ENCODE results near the gene TMEM127.
"Not testable (repeated sequence)": the region's sequence is repeated elsewhere in the genome, so short reads cannot be mapped to it uniquely, and the experiment has no call there.

TMEM127 gene

GRCh38 chr2:96240341-96241038 is 25.3 kb downstream of the TMEM127 start:
- no peak for DNase-seq (ENCODE audit: low read depth)

DNA sequence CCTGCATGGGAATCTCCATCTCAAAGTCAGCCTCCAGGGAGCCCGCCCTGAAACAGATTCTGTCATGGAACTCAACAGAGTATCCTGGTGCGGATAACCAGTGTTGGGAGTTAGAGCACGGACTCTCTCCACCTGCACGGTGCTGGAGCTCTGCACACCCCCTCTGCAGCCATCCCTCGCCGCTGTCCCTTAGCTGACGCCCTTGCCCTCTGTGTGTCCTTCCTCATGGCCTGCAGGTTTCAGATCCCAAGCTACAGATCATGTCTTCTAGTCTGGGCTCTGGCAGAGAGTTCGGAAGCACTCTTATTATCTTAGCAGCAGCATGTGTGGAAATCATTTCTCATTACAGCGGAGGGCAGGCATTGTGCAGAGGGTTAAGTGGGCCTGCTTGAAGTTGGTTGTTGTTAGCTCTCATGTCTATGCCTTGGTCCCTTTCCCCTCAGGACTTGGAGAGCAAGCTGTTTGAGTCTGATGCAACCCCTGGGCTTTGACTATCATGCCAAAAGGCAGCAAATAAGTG is 26.0 kb downstream of the TMEM127 start:
- no peak for DNase-seq (ENCODE audit: low read depth)

DNA sequence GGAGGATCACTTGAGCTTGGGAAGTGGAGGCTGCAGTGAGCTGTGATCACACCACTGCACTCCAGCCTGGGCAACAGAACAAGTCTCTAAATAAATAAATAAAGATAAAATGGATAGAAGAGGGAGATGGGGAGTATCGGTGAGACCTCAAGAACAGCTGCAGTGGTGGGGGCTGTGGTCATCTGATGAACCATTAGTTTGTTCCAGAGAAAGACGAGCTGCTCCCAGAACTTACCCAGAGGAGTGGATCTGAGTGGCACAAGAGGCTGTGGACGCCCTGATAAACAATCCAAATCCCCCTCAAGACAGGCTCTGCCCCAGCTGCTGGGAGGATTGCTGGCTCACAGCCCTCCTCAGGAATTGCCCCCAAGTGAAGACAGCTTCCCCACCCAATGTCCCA is 26.7 kb downstream of the TMEM127 start:
- DNase-seq (ENCODE audit: low read depth) = no peak

- DNase-seq (ENCODE audit: low read depth) = no peak
These were observed 27.5 kb downstream of the TMEM127 start for GRCh38 chr2:96238266-96238665.

DNA sequence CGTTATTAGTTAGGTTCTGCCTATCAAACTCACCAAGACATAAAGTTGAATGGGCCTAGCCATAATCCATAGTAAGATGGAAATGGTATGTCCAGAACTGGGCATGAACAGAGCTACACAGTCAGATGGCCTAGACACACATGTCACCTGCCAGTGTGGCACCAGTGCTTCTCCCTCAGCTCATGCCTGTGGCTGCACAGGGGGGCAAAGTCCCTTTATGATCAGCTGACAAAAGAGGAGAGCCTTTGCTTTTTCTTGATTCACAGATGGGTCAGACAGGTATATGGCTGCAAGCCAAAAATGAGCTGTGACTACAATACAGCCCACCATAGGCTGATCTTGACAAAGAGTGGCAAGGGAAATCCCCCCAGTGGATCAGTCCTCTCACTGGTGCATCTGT is 28.9 kb downstream of the TMEM127 start:
- no peak for DNase-seq (ENCODE audit: low read depth)

DNA sequence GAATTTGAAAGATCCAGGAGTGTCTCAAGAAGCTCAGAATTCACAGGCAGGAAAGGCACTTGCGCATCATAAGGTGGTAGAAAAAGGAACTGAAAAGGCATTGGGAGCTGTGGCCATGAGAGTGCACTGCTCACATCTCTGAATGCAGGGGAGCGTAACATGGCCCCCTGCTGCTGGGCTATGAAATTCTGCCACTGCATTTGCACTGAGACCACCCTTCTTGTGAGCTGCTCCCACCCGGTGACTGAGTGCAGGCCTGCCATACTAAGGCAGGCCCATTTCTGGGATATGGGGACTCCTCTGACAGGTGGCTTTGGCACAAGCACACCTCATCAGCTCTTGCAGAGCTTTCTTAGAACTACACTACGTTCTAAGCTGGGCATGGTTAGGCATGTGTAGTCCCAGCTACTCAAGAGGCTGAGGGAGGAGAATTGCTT is 31.9 kb downstream of the TMEM127 start:
- DNase-seq (ENCODE audit: low read depth) = no peak

DNA sequence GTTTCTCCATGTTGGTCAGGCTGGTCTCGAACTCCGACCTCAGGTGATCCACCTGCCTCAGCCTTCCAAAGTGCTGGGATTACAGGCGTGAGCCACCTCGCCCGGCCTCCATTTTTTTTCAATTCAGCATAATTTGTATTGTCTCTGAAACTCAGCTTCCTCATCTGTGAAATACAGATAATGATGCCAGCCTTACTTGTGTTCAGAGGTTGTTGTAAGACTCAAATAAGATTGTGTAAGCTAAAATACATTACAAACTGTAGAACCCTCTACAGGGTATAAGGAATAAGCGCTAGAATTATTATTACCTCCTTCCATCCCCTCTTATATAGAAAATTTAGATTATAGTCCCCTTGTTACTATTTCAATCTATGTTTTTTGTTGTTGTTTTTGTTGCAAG is 32.4 kb downstream of the TMEM127 start:
- no peak for DNase-seq (ENCODE audit: low read depth)

GRCh38 chr2:96231316-96231715 is 34.5 kb downstream of the TMEM127 start:
- DNase-seq (ENCODE audit: low read depth) = no peak

- DNase-seq (ENCODE audit: low read depth) = no peak
These were observed 40.7 kb downstream of the TMEM127 start for GRCh38 chr2:96225016-96225533.

- DNase-seq (ENCODE audit: low read depth) = not testable (repeated sequence)
These were observed 44.7 kb downstream of the TMEM127 start for GRCh38 chr2:96221106-96221505.

DNA sequence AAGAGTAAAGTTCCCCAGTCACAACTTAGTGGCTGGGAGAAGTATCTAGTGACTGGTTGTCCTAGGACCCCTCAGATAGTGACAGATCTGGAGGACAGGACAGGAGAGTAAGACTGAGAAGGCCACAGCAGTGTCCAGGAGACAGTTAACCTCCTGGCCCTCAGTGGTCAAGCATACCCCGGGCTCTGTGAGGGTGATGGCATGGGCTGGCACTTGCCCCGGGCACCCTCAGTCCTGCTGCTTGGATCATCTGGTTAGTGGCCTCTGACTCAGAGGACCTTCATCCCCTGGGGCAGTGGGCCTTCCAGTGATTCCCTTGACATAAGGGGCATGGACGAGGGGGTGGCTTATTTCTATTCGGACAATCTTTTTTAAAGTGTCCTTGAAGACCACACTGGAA is 45.8 kb downstream of the TMEM127 start:
- not testable (repeated sequence) for DNase-seq (ENCODE audit: low read depth)

- DNase-seq (ENCODE audit: low read depth) = no peak
These were observed 47.2 kb downstream of the TMEM127 start for GRCh38 chr2:96218508-96219131.

GRCh38 chr2:96214554-96214953 is 51.2 kb downstream of the TMEM127 start:
- DNase-seq (ENCODE audit: low read depth) = no peak

DNA sequence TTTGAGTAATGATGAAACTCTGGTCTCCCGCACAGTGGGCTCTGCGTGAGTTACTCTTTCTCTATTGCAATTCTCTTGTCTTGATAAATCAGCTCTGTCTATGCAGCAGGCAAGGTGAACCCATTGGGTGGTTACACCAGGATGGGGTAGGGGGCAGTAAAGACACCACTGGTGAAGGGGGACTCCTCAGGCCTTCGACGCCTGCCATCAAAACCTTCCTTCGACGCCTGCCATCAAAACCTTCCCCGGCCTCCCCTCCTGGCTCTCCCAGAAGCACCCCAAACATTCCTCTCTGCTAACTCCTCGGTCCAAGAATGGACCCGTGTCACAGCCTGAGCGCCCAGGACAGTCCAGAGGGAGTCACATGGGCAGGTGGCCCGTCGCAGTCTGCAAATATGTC is 52.4 kb downstream of the TMEM127 start:
- no peak for DNase-seq (ENCODE audit: low read depth)

DNA sequence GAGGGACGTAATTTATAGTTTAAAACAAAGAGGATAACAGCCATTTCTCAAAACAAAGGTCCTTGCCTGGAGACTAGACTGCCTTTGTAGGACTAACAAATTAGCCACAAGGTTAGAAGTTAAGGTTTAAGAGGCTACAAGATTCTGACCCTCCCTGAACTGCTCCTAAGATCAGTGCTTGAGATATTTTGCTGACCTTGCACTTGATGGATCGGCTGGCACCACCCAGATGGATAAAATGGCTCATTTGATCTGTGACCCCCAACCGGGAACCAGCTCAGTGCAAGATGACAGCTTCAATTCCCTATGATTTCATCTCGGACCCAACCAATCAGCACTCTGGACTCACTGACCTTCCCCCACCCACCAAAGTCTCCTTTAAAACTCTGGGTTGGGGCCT is 53.5 kb downstream of the TMEM127 start:
- no peak for DNase-seq (ENCODE audit: low read depth)

DNA sequence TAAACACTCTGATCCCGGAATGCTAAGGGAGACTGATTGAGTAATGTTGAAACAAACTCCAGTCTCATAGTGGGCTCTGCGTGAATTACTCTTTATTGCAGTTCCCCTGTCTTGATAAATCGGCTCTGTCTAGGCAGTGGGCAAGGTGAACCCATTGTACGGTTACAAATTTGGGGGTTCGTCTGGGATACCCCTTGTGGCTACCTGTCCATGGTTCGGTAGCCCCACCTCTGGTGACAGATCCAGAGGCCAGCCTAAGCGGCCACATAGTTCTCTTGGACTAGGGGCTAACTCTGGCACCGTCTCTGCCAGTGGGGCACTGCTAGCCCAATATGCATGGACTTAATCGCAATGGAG is 56.1 kb downstream of the TMEM127 start:
- no peak for DNase-seq (ENCODE audit: low read depth)

- no peak for DNase-seq (ENCODE audit: low read depth)
These were observed 56.6 kb downstream of the TMEM127 start for GRCh38 chr2:96209011-96209728.

GRCh38 chr2:96208143-96209010 is 57.4 kb downstream of the TMEM127 start, which contains the start of gene STARD7:
STARD7 (minus strand) TSS chr2:96208827; CDS start chr2:96208434, 393 bp downstream.
- DNase-seq (ENCODE audit: low read depth) = peak; percentile 96

DNA sequence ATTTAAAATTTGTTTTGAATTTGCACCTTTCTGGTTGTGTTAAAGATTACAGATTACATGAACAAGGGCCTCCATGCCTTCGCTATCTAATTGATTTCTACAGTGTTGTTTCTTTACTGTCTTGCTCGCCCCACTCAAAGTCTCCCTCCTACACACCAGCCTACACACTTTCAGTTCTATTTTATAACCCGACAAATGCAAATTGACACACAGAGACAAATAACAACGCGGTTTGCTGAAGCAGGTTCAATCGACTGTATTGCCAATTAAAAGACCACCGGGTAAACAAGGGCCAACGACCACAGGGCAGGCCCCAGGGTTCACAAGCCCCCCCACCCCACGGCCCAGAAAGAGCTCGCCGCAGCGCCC is 58.0 kb downstream of the TMEM127 start:
- no peak for DNase-seq (ENCODE audit: low read depth)

- no peak for DNase-seq (ENCODE audit: low read depth)
These were observed 58.6 kb downstream of the TMEM127 start for GRCh38 chr2:96207073-96207773.

DNA sequence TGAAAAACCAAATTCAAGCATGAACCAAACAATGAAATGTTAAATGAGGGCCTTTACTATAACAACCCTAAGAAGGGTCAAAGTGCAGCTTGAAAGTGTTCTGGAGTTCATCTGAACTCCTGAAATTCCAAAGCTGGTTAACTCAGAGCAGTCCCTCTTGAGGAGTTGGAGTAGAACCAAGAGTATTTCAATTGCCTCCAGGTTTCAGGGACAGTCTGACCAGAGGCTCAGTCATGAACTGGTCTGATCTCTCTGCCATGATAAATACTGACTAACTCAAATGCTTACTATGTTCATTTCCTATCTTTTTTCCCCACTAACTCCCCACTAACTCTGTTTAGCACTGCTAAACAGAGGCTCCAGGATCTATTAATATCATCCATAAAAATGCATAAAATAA is 59.9 kb downstream of the TMEM127 start:
- no peak for DNase-seq (ENCODE audit: low read depth)

All from stimulated activated CD8-positive, alpha-beta memory T cell treated with anti-CD3 and anti-CD28 coated beads, Interleukin-12 subunit alpha, Interleukin-12 subunit beta, amount 100 ng/mL, for 4 hours (primary cell).